ENCODE data around the gene HADH.

GRCh38 chr4:108024878-108025165 lies 35.1 kb downstream of the HADH start:
- no peak for TF ChIP-seq CTCF (conservative IDR thresholded peaks at IDR 0.05; ENCODE audit: low read depth, low read length)
- no peak for TF ChIP-seq EZH2 (IDR thresholded peaks at IDR 0.05; ENCODE audit: borderline replicate concordance, low read depth, low read length, poor library complexity, severe bottlenecking)
